IMR-90 (cell line): Measurements from ENCODE around the gene TFAP2B. TPM values are rescaled to one million over a fixed set of nuclear protein-coding genes. Genes with fewer than 3 reads are reported as not detected.

Experiments used
- ATAC-seq: fragments of 200-7000 bp; cut with Tn5 transposase; 2 replicates; pipeline ENCODE4 v1.9.1; 2020; ENCODE audit warnings: low read depth, mild to moderate bottlenecking, moderate library complexity
- BruUV-seq: library from RNA; stranded (reverse); fragments of 400-500 nt; replicated peaks from 2 replicates; lab custom pipeline; 2021; lab: Mats Ljungman, UMichigan
- CTCF ChIA-PET: fragments of 300-600 bp; formaldehyde crosslinking; extraction: SDS; loops from one replicate; lab custom pipeline; 2021; ENCODE audit warnings: antibody characterized with exemption; lab: Yijun Ruan, JAX
- POLR2A ChIA-PET: fragments of 300-600 bp; sonication (Branson Sonifier 250); formaldehyde crosslinking; loops from one replicate; lab custom pipeline; 2022; ENCODE audit warnings: antibody characterized with exemption; ENCODE audit not compliant: unreplicated experiment; lab: Charles Lee
- DNase-seq: peaks from one replicate; pipeline ENCODE4 v3.0.0; 2013
- H2AFZ ChIP-seq: replicated peaks from 2 replicates; pipeline ENCODE3; 2013; ENCODE audit warnings: low read length, mild to moderate bottlenecking; ENCODE audit not compliant: poor library complexity
- H2AK5ac ChIP-seq: 2 replicates; pipeline ENCODE4 v1.6.1; 2013; ENCODE audit warnings: low read depth, low read length, inconsistent platforms
- H2AK9ac ChIP-seq: replicated peaks from 2 replicates; pipeline ENCODE3; 2013; ENCODE audit warnings: mild to moderate bottlenecking, low read depth, low read length, moderate library complexity; ENCODE audit not compliant: poor library complexity
- H2BK120ac ChIP-seq: 2 replicates; pipeline ENCODE4 v1.6.1; 2013; ENCODE audit warnings: low read depth, low read length, inconsistent platforms
- H2BK15ac ChIP-seq: 3 replicates; pipeline ENCODE4 v1.6.1; 2013; ENCODE audit warnings: low read depth, low read length, inconsistent platforms
- H2BK20ac ChIP-seq: 2 replicates; pipeline ENCODE4 v1.6.1; 2013; ENCODE audit warnings: low read depth, mild to moderate bottlenecking, inconsistent platforms, low read length, moderate library complexity
- H2BK5ac ChIP-seq: 2 replicates; pipeline ENCODE4 v1.6.1; 2013; ENCODE audit warnings: mild to moderate bottlenecking, low read depth, low read length, inconsistent platforms; ENCODE audit not compliant: poor library complexity, severe bottlenecking
- H3K14ac ChIP-seq: replicated peaks from 2 replicates; pipeline ENCODE4 v1.6.1; 2013; ENCODE audit warnings: low read depth, low read length, inconsistent platforms
- H3K18ac ChIP-seq: 2 replicates; pipeline ENCODE4 v1.6.1; 2013; ENCODE audit warnings: low read depth, low read length, control low read depth
- H3K23ac ChIP-seq: 2 replicates; pipeline ENCODE4 v1.6.1; 2013; ENCODE audit warnings: low read depth, low read length, inconsistent platforms
- H3K27ac ChIP-seq: 2 replicates; pipeline ENCODE4 v1.5.1; 2013; ENCODE audit warnings: mild to moderate bottlenecking, control low read depth, low read length; ENCODE audit not compliant: insufficient read depth
- H3K27me3 ChIP-seq: 2 replicates; pipeline ENCODE4 v1.6.1; 2013; ENCODE audit warnings: low read length; ENCODE audit not compliant: control insufficient read depth, insufficient read depth
- H3K36me3 ChIP-seq: 2 replicates; pipeline ENCODE4 v1.6.1; 2013; ENCODE audit warnings: low read length, mixed read lengths; ENCODE audit not compliant: control insufficient read depth, insufficient read depth
- H3K4ac ChIP-seq: 2 replicates; pipeline ENCODE4 v1.6.1; 2013; ENCODE audit warnings: low read depth, low read length, inconsistent platforms
- H3K4me1 ChIP-seq: 2 replicates; pipeline ENCODE4 v1.6.1; 2013; ENCODE audit warnings: low read length, mixed read lengths; ENCODE audit not compliant: control insufficient read depth, insufficient read depth
- H3K4me2 ChIP-seq: 2 replicates; pipeline ENCODE4 v1.6.1; 2013; ENCODE audit warnings: low read depth, mild to moderate bottlenecking, control low read depth, low read length, moderate library complexity
- H3K4me3 ChIP-seq: 2 replicates; pipeline ENCODE4 v1.5.1; 2013; ENCODE audit warnings: low read depth, mild to moderate bottlenecking, control low read depth, low read length, moderate library complexity; ENCODE audit not compliant: insufficient read depth
- H3K56ac ChIP-seq: 2 replicates; pipeline ENCODE4 v1.6.1; 2013; ENCODE audit warnings: low read length, inconsistent platforms; ENCODE audit not compliant: insufficient read depth; ENCODE audit errors: extremely low read depth
- H3K79me1 ChIP-seq, 2 experiments: 2 replicates each; pipeline ENCODE4 v1.6.1; 2013; ENCODE audit warnings: low read length in 2 of 2, inconsistent platforms in 1 of 2, low read depth in 1 of 2
- H3K9ac ChIP-seq: 2 replicates; pipeline ENCODE4 v1.6.1; 2013; ENCODE audit warnings: low read depth, low read length, control low read depth
- H3K9me1 ChIP-seq: 2 replicates; pipeline ENCODE4 v1.6.1; 2013; ENCODE audit warnings: low read length, inconsistent platforms; ENCODE audit not compliant: insufficient read depth
- H3K9me3 ChIP-seq: 2 replicates; pipeline ENCODE4 v1.6.1; 2013; ENCODE audit warnings: low read length; ENCODE audit not compliant: control insufficient read depth, insufficient read depth
- H4K20me1 ChIP-seq: 2 replicates; pipeline ENCODE4 v1.6.1; 2013; ENCODE audit warnings: low read length, inconsistent platforms; ENCODE audit not compliant: insufficient read depth
- H4K5ac ChIP-seq: 2 replicates; pipeline ENCODE4 v1.6.1; 2013; ENCODE audit warnings: mild to moderate bottlenecking, low read depth, low read length, control low read depth
- H4K8ac ChIP-seq, 2 experiments: 2 replicates each; pipeline ENCODE4 v1.6.1; 2013; ENCODE audit warnings: low read depth in 2 of 2, low read length in 2 of 2, control low read depth in 1 of 2, inconsistent platforms in 1 of 2
- H4K91ac ChIP-seq: 2 replicates; pipeline ENCODE4 v1.6.1; 2013; ENCODE audit warnings: low read depth, low read length, inconsistent platforms; ENCODE audit not compliant: insufficient read depth
- CEBPB ChIP-seq: IDR thresholded peaks from 2 replicates; pipeline ENCODE4 v1.6.1; 2012; ENCODE audit warnings: low read depth, low read length, improper control_type of control experiment
- CHD1 ChIP-seq: IDR thresholded peaks from 2 replicates; pipeline ENCODE4 v1.6.1; 2012; ENCODE audit warnings: low read depth, low read length, improper control_type of control experiment
- MAZ ChIP-seq: IDR thresholded peaks from 2 replicates; pipeline ENCODE4 v1.6.1; 2012; ENCODE audit warnings: low read depth, mild to moderate bottlenecking, low read length, improper control_type of control experiment, moderate library complexity, borderline replicate concordance
- SMC3 ChIP-seq: fragments of 150-350 bp; IDR thresholded peaks from 2 replicates; pipeline ENCODE4 v1.6.1; 2016; ENCODE audit warnings: low read depth, mild to moderate bottlenecking, antibody characterized with exemption, low read length, moderate library complexity
- USF2 ChIP-seq: fragments of 150-350 bp; IDR thresholded peaks from 2 replicates; pipeline ENCODE4 v1.6.1; 2017; ENCODE audit warnings: mild to moderate bottlenecking, antibody characterized with exemption, low read length, low read depth
- WGBS, 2 experiments: methylation state at CpG; one replicate each; pipeline versions ENCODE4 v1.1.5 to v1.1.7; 2013; ENCODE audit warnings: missing lambda C conversion rate in 2 of 2; ENCODE audit not compliant: insufficient read length in 1 of 2; ENCODE audit errors: extremely low coverage in 2 of 2; 5-methylcytosine and 5-hydroxymethylcytosine counted together
- dilution Hi-C: fragments of 300-500 bp; cut with HindIII; formaldehyde crosslinking; loops from one replicate; pipeline ENCODE4 v1.14.3; 2018; ENCODE audit warnings: low sequenced_read_pairs; ENCODE audit not compliant: unreplicated experiment
- in situ Hi-C: fragments of 300-500 bp; cut with MboI; formaldehyde crosslinking; loops from 3 replicates; pipeline ENCODE4 v1.14.3; 2019; ENCODE audit warnings: low sequenced_read_pairs, inconsistent platforms, mixed read lengths
- intact Hi-C: fragments of 100-400 bp; cut with micrococcal nuclease; formaldehyde crosslinking; loops from 2 replicates; pipeline ENCODE4 v1.10.0; 2022
- polyA plus RNA-seq, 3 experiments: library from polyadenylated mRNA; depleted of rRNA; stranded (reverse); fragments of >200 nt; gene quantifications; 2 replicates each; pipeline ENCODE4 v1.2.3, GENCODE V29; 2012; ENCODE audit warnings: low replicate concordance in 1 of 3
- total RNA-seq: library from RNA; depleted of rRNA; stranded (reverse); fragments of >200 nt; gene quantifications from 2 replicates; pipeline ENCODE4 v1.2.3, GENCODE V29; 2012

TFAP2B gene
- total and polyA plus RNA-seq, 2 of the 4 experiments (the other 2 are of a cell fraction) = not detected

DNA sequence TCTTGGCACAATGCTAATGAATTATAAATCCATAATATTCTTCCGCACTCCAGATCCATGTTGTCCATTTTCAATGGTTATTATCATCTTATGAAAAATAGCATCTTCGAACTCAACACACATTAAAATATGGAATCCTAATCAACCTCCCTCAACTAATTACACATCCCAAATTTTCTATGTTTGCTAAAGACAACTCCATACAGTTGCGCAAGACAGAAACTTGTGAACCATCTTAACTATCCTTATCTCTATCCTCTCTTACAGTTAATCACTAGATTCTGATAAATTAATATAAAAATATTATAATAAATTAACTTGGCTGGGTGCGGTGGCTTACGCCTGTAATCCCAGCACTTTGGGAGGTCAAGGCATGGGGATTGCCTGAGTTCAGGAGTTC is 38.3 kb upstream of the TFAP2B start:
- Histone ChIP-seq H2AK5ac (no peak overlapping the region), H3K79me1 (no peaks in the 10 kb centered on the region), H3K18ac (no peak overlapping the region), H3K9me3 (no peaks in the 10 kb centered on the region), H3K9ac (no peak overlapping the region), H2BK5ac (no peak overlapping the region), H2AFZ (no peak overlapping the region), H3K14ac (no peak overlapping the region), H3K4me1 (no peaks in the 10 kb centered on the region), H2BK20ac (no peak overlapping the region), H3K23ac (no peak overlapping the region), H2BK120ac (no peak overlapping the region), H3K4me2 (no peak overlapping the region), H4K91ac (no peak overlapping the region), H3K27me3 (no peaks in the 10 kb centered on the region), H2BK15ac (no peak overlapping the region), H3K36me3 (no peaks in the 10 kb centered on the region), H3K9me1 (no peaks in the 10 kb centered on the region), H3K4me3 (no peak overlapping the region), H3K27ac (no peak overlapping the region), H4K8ac (no peak overlapping the region), H4K20me1 (no peaks in the 10 kb centered on the region), H2AK9ac (no peak overlapping the region), H3K56ac (no peak overlapping the region), H4K5ac (no peak overlapping the region), H3K4ac (no peak overlapping the region)
- ChIA-PET POLR2A (no interaction called here), CTCF (no interaction called here)
- TF ChIP-seq USF2 (no peak), SMC3 (no peak), MAZ (no peak), CHD1 (no peak), CEBPB (peak; percentile 55)
- in situ Hi-C loops = no loop called here
- 100% methylated on average over 1 of the region's 5 CpGs; no CpG with 5 or more reads in 1 of the 2 experiments for WGBS, 2 experiments
- no TSS peak for BruUV-seq
- DNase-seq = no peak
- ATAC-seq = no peak
- dilution Hi-C loops = no loop called here
- intact Hi-C loops = no loop called here
